Tibial nerve (tissue), 4 donors: Measurements from ENCODE around the gene RGS7BP.

Experiments
- CTCF ChIP-seq, 5 experiments: fragments of 200-600 bp in 3 of 5; fragments of 450-650 bp in 2 of 5; sonication (generic) in 3 of 5; IDR thresholded peaks; one replicate each; pipeline ENCODE4 v1.5.1; 2016 to 2019; ENCODE audit warnings: antibody characterized with exemption in 5 of 5, mild to moderate bottlenecking in 3 of 5, moderate library complexity in 2 of 5
- EP300 ChIP-seq, 2 donors: sonication (generic); formaldehyde crosslinking; IDR thresholded peaks; one replicate each; pipeline ENCODE4 v1.6.1; 2017; ENCODE audit warnings: antibody characterized with exemption in 2 of 2, mild to moderate bottlenecking in 1 of 2

- TF ChIP-seq EP300 (IDR thresholded peaks at IDR 0.05) (no peak), CTCF (IDR thresholded peaks at IDR 0.05) (no peak)
Observed at GRCh38 chr5:64637837-64638443, 132.1 kb downstream of the RGS7BP start.
